ENCODE results near the gene RPS6KA5. TPM values are rescaled to one million over a fixed set of nuclear protein-coding genes. Genes with fewer than 3 reads are reported as not detected.

The RPS6KA5 gene
- total RNA-seq, 2 donors from 2014 or later = 3.3 to 5.1 TPM

- Histone ChIP-seq H3K9me3 (ENCODE audit: control insufficient read depth, low read length) (no peaks in the 10 kb centered on the region), H3K9ac (ENCODE audit: extremely low read depth, low read length, poor library complexity, severe bottlenecking) (no peak overlapping the region), H3K27ac (ENCODE audit: low read depth, low read length) (no peak overlapping the region), H3K4me3 (ENCODE audit: low read length) (no peak overlapping the region), H3K27me3 (ENCODE audit: control insufficient read depth, insufficient read depth, low read length, poor library complexity, severe bottlenecking) (no peaks in the 10 kb centered on the region), H3K4me1 (ENCODE audit: control insufficient read depth, insufficient read depth, low read length) (no peaks in the 10 kb centered on the region), H3K36me3 (ENCODE audit: control insufficient read depth, insufficient read depth, low read length) (no peaks in the 10 kb centered on the region)
- no peaks in the 10 kb centered on the region for H3K9me3 Mint-ChIP-seq
- TF ChIP-seq CTCF (conservative IDR thresholded peaks at IDR 0.05) = no peak
- no peak overlapping the region for H3K4me3 Mint-ChIP-seq
- H3K27me3 Mint-ChIP-seq (ENCODE audit: insufficient read depth) = no peaks in the 10 kb centered on the region
- WGBS, 2 experiments (ENCODE audit: insufficient coverage in 1 of 2, insufficient read length in 1 of 2) = 88 to 94% methylated on average over 1 to 3 of the region's 3 CpGs
- H3K36me3 Mint-ChIP-seq (ENCODE audit: low read depth) = no peaks in the 10 kb centered on the region
- no peaks in the 10 kb centered on the region for H3K4me1 Mint-ChIP-seq
- no peak overlapping the region for H3K27ac Mint-ChIP-seq
- no peak for DNase-seq
Measured at GRCh38 chr14:90993792-90994191, 66.6 kb downstream of the RPS6KA5 start.

- no peak for DNase-seq
- Mint-ChIP-seq H3K27me3 (ENCODE audit: insufficient read depth) (no peaks in the 10 kb centered on the region), H3K36me3 (ENCODE audit: low read depth) (no peaks in the 10 kb centered on the region), H3K9me3 (no peaks in the 10 kb centered on the region), H3K4me1 (no peaks in the 10 kb centered on the region), H3K4me3 (no peak overlapping the region), H3K27ac (no peak overlapping the region)
- H3K27ac ChIP-seq (ENCODE audit: low read depth, low read length) = no peak overlapping the region
- H3K4me1 ChIP-seq (ENCODE audit: control insufficient read depth, insufficient read depth, low read length) = no peaks in the 10 kb centered on the region
- no peak overlapping the region for H3K9ac ChIP-seq (ENCODE audit: extremely low read depth, low read length, poor library complexity, severe bottlenecking)
- H3K9me3 ChIP-seq (ENCODE audit: control insufficient read depth, low read length) = no peaks in the 10 kb centered on the region
- no peaks in the 10 kb centered on the region for H3K36me3 ChIP-seq (ENCODE audit: control insufficient read depth, insufficient read depth, low read length)
- H3K4me3 ChIP-seq (ENCODE audit: low read length) = no peak overlapping the region
- TF ChIP-seq CTCF (conservative IDR thresholded peaks at IDR 0.05) = no peak
- no peaks in the 10 kb centered on the region for H3K27me3 ChIP-seq (ENCODE audit: control insufficient read depth, insufficient read depth, low read length, poor library complexity, severe bottlenecking)
Measured at GRCh38 chr14:90991690-90992443, 68.6 kb downstream of the RPS6KA5 start.

GRCh38 chr14:90990141-90990540, 70.3 kb downstream of the RPS6KA5 start:
- H3K4me1 ChIP-seq (ENCODE audit: control insufficient read depth, insufficient read depth, low read length) = no peaks in the 10 kb centered on the region
- no peaks in the 10 kb centered on the region for H3K9me3 Mint-ChIP-seq
- H3K36me3 ChIP-seq (ENCODE audit: control insufficient read depth, insufficient read depth, low read length) = no peaks in the 10 kb centered on the region
- no peak overlapping the region for H3K27ac ChIP-seq (ENCODE audit: low read depth, low read length)
- no peak overlapping the region for H3K4me3 ChIP-seq (ENCODE audit: low read length)
- H3K4me1 Mint-ChIP-seq = peaks cover 3% of the 10 kb centered on the region
- no peak for DNase-seq
- H3K27me3 ChIP-seq (ENCODE audit: control insufficient read depth, insufficient read depth, low read length, poor library complexity, severe bottlenecking) = no peaks in the 10 kb centered on the region
- H3K27me3 Mint-ChIP-seq (ENCODE audit: insufficient read depth) = no peaks in the 10 kb centered on the region
- H3K27ac Mint-ChIP-seq = no peak overlapping the region
- no peak overlapping the region for H3K4me3 Mint-ChIP-seq
- no peak overlapping the region for H3K9ac ChIP-seq (ENCODE audit: extremely low read depth, low read length, poor library complexity, severe bottlenecking)
- 86 to 100% methylated on average over 2 to 3 of the region's 3 CpGs for WGBS, 2 experiments (ENCODE audit: insufficient coverage in 1 of 2, insufficient read length in 1 of 2)
- H3K36me3 Mint-ChIP-seq (ENCODE audit: low read depth) = no peaks in the 10 kb centered on the region
- TF ChIP-seq CTCF (conservative IDR thresholded peaks at IDR 0.05) = no peak
- H3K9me3 ChIP-seq (ENCODE audit: control insufficient read depth, low read length) = no peaks in the 10 kb centered on the region

All from endodermal cell (in vitro differentiated cells).